ENCODE measurements around the gene GGA2.

- TF ChIP-seq, protein P1, sequence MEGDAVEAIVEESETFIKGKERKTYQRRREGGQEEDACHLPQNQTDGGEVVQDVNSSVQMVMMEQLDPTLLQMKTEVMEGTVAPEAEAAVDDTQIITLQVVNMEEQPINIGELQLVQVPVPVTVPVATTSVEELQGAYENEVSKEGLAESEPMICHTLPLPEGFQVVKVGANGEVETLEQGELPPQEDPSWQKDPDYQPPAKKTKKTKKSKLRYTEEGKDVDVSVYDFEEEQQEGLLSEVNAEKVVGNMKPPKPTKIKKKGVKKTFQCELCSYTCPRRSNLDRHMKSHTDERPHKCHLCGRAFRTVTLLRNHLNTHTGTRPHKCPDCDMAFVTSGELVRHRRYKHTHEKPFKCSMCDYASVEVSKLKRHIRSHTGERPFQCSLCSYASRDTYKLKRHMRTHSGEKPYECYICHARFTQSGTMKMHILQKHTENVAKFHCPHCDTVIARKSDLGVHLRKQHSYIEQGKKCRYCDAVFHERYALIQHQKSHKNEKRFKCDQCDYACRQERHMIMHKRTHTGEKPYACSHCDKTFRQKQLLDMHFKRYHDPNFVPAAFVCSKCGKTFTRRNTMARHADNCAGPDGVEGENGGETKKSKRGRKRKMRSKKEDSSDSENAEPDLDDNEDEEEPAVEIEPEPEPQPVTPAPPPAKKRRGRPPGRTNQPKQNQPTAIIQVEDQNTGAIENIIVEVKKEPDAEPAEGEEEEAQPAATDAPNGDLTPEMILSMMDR (IDR thresholded peaks at IDR 0.05) = no peak
- TF ChIP-seq POLR2A (IDR thresholded peaks at IDR 0.05) = no peak
- no peak for TF ChIP-seq POLR2AphosphoS5 (IDR thresholded peaks at IDR 0.05)
Measured at GRCh38 chr16:23508589-23509440, 1.5 kb downstream of the GGA2 start.
